ENCODE results near the gene FGD2.

DNA sequence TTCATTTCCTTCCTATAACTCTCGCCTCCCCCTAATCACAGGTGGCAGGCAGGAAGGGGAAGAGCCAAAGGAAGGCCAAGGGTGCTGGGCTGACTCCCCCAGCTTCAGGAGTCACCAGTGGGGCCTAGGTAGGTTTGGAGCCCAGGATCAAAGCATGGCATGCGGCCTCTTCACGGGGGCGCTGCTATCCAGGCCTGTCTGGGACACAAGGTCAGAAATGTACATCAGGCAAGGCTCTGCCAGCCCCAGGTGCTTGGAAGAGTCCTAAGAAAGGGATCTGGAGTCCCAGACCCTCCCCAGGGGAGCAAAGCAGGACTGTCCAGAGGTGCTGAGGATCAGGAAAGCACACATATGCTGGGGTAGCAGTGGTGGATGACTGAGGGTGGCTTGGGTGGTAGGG, 40.5 kb upstream of the FGD2 start:
- TF ChIP-seq, protein P1, sequence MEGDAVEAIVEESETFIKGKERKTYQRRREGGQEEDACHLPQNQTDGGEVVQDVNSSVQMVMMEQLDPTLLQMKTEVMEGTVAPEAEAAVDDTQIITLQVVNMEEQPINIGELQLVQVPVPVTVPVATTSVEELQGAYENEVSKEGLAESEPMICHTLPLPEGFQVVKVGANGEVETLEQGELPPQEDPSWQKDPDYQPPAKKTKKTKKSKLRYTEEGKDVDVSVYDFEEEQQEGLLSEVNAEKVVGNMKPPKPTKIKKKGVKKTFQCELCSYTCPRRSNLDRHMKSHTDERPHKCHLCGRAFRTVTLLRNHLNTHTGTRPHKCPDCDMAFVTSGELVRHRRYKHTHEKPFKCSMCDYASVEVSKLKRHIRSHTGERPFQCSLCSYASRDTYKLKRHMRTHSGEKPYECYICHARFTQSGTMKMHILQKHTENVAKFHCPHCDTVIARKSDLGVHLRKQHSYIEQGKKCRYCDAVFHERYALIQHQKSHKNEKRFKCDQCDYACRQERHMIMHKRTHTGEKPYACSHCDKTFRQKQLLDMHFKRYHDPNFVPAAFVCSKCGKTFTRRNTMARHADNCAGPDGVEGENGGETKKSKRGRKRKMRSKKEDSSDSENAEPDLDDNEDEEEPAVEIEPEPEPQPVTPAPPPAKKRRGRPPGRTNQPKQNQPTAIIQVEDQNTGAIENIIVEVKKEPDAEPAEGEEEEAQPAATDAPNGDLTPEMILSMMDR (IDR thresholded peaks at IDR 0.05): no peak
- no peak for TF ChIP-seq POLR2A (IDR thresholded peaks at IDR 0.05)

Measured in body of pancreas (tissue), 4 donors.